GM18951 (cell line): ENCODE results near the gene NNAT.

ENCODE experiments used
- POLR2A ChIP-seq: IDR thresholded peaks from 4 replicates; pipeline ENCODE4 v1.6.1; 2011; ENCODE audit warnings: mild to moderate bottlenecking; ENCODE audit not compliant: insufficient read length, insufficient read depth; ENCODE audit errors: extremely low read depth
- in situ Hi-C: fragments of 300-500 bp; cut with MboI; formaldehyde crosslinking; loops from one replicate; pipeline ENCODE4 v1.12.0; 2022; ENCODE audit warnings: low sequenced_read_pairs, mixed read lengths, inconsistent platforms; ENCODE audit not compliant: unreplicated experiment

Gene NNAT

DNA sequence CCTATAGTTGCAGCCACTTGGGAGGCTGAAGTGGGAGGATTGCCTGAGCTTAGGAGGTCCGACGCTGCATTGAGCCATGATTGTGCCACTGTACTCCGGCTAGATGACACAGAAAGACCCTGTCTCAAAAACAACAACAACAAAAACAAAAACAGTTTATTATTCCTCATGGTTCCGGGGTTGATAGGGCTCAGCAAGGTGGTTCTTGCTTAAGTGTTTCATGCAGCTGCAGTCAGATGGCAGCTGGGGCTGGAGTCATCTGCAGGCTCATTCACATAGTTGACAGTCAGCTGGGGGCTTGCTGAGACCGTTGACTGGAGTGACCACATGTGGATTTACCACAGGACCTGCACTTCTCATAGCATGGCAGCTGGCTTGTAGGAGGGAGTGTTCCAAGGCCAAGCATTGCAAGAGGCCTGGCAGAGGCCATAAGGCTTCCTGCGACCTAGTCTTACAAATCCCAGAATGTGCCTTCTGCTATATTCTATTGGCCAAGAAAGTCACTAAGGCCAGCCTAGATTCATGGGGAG is 28.9 kb upstream of the NNAT start:
- in situ Hi-C loops: no loop called here
- no peak for TF ChIP-seq POLR2A

DNA sequence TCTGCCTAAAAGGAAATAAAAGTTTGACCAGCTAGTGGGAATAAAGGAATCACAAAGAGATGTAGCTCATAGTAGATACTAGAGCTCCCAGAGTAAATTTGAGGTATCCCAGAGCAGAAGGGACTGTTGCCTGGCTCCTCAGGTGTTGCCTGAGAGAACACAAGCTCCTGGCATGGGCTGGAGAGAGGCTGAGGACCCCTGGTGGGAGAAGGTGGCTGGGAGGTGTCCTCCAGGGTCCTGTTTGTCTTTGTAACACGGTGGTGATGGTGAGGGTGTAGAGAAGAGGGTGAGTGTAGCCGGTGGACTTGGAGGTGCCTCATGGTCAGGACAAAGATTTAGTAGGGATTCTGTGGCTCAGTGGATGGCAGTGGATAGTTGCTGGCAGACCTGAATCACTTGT is 28.1 kb upstream of the NNAT start:
- no peak for TF ChIP-seq POLR2A
- in situ Hi-C loops: no loop called here

DNA sequence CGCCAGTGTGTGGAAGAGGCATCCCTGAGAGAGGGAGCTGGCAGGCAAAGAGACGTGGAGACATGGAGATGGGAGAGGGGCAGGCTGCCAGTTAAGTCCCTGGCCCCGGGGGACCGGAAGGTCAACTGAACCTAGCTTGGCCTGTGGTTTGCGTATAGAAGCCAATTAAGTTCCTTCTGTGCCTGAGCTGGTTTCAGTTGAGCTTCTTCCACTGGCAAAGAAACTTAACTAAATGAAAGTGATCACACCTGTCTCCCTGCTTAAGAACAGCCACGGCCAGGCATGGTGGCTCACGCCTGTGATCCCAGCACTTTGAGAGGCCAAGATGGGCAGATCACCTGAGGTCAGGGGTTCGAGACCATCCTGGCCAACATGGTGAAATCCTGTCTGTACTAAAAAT is 26.7 kb upstream of the NNAT start:
- TF ChIP-seq POLR2A: no peak
- in situ Hi-C loops: no loop called here

DNA sequence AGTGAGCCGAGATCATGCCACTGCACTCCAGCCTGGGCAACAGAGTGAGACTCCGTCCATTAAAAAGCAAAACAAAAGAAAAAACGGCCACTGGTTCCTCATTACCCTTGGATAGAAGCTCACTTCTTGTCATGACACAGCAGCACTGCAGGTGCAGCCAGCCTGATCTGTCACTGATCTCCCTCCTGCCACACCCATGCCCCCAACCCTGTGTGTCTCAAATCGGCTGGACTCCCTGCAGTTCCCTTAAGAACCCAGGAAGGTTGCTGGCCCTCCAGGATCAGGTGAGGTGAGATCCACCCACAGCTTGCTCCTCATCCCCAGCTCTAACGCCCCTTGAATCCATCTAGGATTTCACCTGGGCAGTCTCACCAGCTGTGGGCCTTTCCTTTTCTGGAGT is 26.3 kb upstream of the NNAT start:
- in situ Hi-C loops: no loop called here
- TF ChIP-seq POLR2A: no peak

DNA sequence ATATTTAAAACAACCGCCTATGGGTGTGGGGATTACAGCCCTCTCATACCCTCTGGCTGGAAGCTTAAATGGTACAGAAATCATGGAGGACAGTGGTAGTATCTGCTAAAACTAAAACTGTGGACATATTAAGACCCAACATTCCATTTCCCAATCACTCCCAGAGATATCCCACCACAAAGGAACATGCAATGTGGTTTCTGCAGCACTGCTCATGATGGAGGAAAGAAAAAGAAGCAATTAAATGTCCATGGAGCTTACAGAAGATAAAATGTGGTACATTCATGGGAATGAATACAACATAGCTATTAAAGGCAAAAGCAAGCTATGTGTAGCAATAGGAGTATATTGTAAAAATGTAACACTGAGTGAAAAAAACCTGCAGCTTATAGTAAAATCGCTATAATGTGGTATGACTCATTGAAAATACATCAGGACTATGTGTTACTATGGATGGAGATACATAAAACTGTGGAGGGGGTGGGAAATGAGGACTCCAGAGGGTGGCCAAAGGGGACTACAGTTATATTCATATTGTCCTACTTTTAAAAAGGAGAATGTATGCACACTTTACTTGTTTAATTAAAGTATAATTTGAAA is 22.9 kb upstream of the NNAT start:
- in situ Hi-C loops: no loop called here
- TF ChIP-seq POLR2A: no peak

DNA sequence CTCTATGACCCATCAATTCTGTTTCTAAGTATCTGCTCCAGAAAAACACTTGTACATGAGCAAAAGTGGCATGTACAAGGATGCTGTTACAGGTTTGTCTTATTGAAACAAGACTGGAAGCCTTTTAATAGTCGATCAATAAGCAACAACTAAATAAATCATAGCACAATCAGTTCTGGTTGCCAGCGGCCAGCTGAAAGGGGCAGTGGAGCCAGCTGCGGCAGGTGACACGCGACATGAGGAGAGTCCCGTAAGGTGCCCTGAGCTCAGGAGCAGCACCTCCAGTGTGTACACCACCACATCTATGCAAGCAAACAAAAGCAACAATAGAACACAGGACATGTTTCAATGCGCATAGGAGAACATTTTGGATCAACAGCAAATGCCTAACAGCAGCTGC is 20.7 kb upstream of the NNAT start:
- TF ChIP-seq POLR2A: no peak
- in situ Hi-C loops: no loop called here

DNA sequence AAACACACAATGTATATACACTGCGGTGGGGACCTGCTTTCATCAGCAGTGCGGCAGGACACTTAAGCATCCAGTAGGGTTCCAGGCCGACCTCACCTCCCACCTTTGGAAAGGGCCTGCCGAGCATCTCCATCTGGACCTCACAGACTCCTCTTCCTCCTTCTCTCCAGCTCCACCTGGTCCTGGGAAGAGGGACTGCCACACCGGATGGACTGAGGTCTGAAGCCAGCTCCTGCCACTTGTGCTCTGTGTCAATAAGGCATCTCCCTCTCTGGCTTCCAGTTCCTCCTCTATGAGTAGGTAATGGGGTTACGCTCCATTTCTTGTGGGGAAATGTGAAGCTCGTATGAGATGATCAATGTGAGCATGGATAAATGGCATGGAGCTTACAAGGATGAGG is 19.1 kb upstream of the NNAT start:
- TF ChIP-seq POLR2A: no peak
- in situ Hi-C loops: no loop called here

DNA sequence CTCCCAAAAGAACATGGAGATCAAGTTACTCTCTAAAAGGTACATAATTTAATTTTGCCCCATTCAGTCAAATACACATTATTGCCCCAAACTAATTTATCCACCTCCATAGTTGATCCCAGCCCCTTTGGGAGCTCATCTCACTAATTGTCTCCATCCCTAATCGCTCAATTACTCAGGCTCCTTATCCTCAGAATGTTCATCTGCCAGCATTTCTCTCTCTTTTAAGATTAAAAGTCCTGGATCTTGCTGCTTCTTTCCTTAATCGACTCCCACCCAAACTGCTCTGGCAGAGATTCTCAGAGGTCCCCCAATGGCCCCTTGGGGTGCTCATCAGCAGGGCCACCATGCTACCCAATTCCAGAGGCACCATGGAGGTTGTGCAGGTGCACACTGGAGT is 18.4 kb upstream of the NNAT start:
- in situ Hi-C loops: no loop called here

DNA sequence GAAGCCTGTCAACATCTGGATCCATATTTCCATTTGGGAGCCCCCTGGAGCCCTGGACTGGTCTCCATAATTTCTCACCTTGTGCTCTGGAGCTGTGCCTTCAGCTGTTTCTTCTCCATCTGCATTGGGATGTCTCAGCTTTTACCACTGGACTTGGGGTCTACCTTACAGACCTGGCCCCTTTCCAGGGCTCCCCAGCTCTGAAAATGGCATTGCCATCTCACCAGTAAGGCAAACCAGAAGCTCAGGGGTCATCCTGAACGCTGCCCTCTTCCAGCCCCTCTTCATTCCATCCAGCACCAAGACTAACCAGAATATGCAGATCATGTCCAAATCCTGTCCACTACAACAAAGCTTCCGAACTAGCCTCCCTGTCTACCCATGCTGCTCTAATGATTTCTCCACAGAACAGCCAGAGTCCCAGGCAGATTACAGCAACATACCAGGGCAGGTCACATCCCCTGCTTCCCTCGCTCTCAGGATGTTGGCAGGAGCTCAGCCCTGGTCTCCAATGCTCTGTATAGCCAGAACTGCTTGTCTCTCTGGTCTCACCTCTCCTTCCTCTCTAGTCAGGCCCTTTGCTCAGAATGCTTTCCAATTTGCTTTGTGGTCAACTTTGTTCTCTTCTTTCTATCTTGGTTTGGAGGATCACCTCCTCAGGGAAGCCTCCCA is 17.7 kb upstream of the NNAT start:
- in situ Hi-C loops: no loop called here
- TF ChIP-seq POLR2A: no peak

More for the DNA sequence above, 18.4 kb upstream of the NNAT start:
- no peak for TF ChIP-seq POLR2A

DNA sequence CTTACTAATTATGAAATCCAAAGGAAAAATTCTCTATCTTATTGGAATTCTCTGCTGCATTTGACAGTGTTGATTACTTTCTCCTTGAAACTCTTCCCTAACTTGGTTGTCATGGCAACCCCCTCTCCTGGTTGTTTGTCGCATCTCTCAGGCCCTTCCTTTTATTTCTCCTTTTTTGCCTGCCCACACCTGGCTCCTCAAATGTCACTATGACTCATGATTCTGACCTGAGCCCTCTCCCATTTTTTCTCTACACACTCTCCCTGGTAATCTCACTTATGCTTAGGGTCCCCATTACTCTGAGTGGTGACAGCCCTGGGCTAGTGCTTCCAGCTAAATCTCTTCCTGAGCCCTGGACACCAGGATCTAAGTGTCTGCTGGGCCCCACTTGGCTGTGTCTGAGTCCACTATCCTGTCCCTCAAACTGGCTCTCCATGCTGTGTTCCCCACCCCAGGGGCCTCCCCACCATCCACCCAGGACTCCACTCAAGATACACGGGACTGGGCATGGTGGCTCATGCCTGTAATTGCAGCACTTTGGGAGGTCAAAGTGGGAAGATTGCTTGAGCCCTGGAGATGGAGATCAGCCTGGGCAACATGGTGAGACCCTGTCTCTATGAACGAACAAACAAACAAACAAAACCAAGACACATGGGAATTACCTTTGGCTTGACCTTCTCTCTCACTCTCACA is 16.5 kb upstream of the NNAT start:
- in situ Hi-C loops: no loop called here
- TF ChIP-seq POLR2A: no peak

DNA sequence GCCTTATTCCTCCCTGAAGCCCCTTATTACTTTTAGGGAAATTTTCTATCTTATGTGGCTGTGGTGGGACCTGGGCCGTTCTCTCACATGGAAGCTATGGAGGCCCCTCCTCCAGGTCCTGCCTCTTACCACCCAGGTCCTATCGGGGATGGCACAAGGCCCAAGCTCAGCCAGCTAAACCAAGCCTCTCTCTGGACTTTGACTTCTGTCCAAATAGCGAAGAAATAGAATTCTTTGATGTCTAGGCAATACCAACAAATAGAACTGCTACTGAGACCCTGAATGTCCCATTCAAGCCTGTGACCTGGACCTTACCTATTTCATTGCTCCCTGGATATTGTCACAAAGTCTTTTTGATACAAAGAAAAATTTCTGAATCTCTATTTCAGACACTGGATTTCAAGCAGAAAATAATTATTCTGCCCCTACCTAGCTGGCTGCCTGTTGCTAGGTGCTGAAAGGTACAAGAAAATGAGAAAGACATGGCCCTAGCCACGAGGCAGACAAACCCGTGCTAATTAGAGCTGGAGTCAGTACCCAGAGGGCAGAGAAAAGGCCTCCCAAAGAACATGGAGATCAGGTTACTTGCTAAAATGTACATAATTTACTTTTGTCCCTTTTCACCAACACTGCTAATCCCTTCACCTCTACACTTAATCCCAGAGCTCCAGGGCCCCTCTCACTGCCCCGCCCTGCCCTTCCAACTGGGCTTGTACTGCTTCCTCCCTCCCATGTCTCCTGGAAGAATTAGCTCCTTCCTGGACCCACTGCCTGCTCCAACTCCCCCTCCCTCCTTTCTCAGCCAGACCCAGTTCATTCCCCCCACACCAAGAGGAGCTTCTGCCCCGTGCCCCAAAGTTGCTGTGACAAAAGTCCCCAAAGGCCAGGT is 15.5 kb upstream of the NNAT start:
- no peak for TF ChIP-seq POLR2A
- in situ Hi-C loops: no loop called here

DNA sequence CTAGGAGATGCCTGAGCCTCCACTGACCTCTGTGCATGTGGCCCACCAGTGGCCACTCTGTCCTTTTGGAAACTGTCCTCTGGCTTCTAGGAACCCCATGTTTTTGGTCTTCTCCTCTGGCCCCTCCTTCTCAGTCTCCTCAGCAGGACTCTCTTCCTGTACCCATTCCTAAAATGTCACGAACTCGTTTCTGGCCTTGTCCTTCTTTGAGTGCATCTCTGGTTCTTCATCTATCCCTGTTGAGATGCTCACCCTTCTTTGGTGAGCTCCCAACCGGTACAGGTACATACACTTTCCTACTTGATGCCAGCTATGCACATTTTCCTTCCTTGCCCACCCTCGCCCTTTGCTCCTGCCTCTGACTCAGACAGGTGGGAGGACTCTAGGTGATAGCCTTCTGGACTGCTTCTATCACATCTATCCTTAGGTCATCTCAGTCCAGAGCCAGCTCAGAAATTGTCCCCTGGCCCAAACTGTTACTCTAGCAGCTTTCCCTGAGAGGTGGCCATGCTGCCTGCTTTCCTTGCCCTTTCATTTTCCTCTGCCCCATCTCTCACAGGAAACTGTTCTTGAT is 14.8 kb upstream of the NNAT start:
- in situ Hi-C loops: no loop called here
- no peak for TF ChIP-seq POLR2A

DNA sequence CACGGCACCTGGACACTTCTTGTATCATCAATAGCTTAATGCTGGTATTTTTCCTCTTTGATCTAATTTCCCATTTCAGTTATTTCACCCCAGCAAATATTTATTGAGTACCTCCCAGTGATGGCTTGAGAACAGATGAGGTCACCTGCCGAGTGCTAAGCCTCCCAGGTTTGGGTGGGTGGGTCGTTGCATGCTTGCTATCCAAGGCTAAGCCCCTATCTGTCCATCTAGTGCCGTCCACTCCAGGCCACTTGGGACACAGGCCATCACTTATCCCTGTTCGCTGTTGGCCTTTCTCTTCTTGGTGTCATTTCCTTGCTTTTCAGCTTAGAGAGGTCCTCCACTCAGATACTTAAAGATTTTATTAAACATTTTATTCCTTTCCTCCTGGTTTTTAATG is 10.8 kb upstream of the NNAT start:
- in situ Hi-C loops: no loop called here
- no peak for TF ChIP-seq POLR2A
